Omental fat pad (tissue), 4 donors: ENCODE measurements around the gene ZNF138. TPM values are rescaled to one million over a fixed set of nuclear protein-coding genes. Genes with fewer than 3 reads are reported as not detected.
"Not testable (repeated sequence)": the region's sequence is repeated elsewhere in the genome, so short reads cannot be mapped to it uniquely, and the experiment has no call there.

ENCODE experiments used
- ATAC-seq: fragments of 150-250 bp; one replicate; pipeline ENCODE4 v1.9.1; 2016; ENCODE audit warnings: mild to moderate bottlenecking, moderate library complexity; ENCODE audit not compliant: low FRiP score
- DNase-seq: peaks from one replicate; pipeline ENCODE4 v3.0.0-alpha.2; 2019; ENCODE audit warnings: low spot score
- CTCF ChIP-seq, 3 donors: fragments of 450-650 bp; IDR thresholded peaks; one replicate each; pipeline ENCODE4 v1.5.1; 2016 to 2017; ENCODE audit warnings: antibody characterized with exemption in 3 of 3, mild to moderate bottlenecking in 3 of 3, moderate library complexity in 2 of 3
- total RNA-seq, 4 donors: library from RNA; depleted of rRNA; stranded (reverse); fragments of >200 nt; gene quantifications; one replicate each; pipeline ENCODE4 v1.1.0, GENCODE V29; 2016

The ZNF138 gene
- total RNA-seq, 4 donors from 2014 or later: 4.1 to 13.9 (median 7.8) TPM

DNA sequence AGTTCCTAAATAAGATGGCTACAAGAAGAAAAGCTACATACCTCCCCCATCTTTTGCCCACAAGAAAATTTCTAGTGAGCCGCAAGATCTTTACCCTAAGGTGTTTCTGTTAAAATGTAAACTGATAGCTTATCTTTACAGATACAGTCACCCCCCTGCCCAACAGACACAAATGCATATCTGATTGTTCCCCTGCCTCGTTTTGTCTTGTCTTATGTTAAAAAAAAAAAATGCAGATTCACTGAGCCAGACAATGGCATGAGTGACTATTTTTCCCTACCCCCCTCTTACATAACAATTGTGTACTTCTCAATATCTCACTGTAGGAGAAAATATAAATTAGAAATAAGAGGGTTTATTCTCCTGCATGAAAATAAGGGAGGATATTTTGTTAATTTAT lies 8.5 kb downstream of the ZNF138 start:
- ATAC-seq (no peak), DNase-seq (no peak)
- TF ChIP-seq CTCF (IDR thresholded peaks at IDR 0.05): no peak

DNA sequence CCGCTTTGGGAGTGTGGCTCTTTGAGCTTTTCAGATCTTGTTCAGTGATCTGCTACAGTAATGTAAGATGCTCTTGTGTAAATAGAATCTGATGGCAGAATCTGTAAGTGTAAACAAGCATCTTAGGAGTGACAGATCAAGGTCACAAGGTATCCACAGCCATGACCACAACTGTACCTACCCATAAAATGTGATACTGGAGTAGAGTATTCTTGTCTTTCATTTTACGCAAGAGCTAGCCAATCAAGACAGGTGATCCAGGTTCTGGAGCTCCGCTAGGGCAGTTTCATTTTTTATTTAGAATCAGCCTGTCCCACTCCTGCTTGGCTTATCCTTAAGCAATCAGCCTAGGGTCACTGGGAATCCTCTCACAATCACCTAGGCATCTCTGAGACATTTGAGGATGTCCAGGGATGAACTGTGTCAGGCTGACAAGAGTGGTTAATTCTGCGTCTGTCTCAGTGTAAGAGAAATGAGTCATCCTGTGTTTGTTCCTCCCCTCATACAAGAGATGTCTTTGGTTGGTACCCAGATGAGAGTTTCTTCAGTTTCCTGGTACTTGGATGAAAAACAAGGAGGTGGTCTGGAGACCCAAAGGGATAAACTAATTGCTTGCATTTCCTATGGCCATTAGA lies 13.6 kb downstream of the ZNF138 start:
- TF ChIP-seq CTCF (IDR thresholded peaks at IDR 0.05): no peak
- ATAC-seq (no peak), DNase-seq (no peak)

GRCh38 chr7:64811767-64812166 lies 17.5 kb downstream of the ZNF138 start:
- no peak for TF ChIP-seq CTCF (IDR thresholded peaks at IDR 0.05)
- ATAC-seq (no peak), DNase-seq (no peak)

- DNase-seq (no peak), ATAC-seq (no peak)
- no peak for TF ChIP-seq CTCF (IDR thresholded peaks at IDR 0.05)
Measured at GRCh38 chr7:64830926-64831325, 36.7 kb downstream of the ZNF138 start.

- ATAC-seq: no peak
- TF ChIP-seq CTCF (IDR thresholded peaks at IDR 0.05): no peak
- no peak for DNase-seq
Measured at GRCh38 chr7:64832136-64832535, 37.9 kb downstream of the ZNF138 start.

- TF ChIP-seq CTCF (IDR thresholded peaks at IDR 0.05): no peak
- ATAC-seq (no peak), DNase-seq (no peak)
Measured at GRCh38 chr7:64834989-64835388, 40.8 kb downstream of the ZNF138 start.

GRCh38 chr7:64835856-64836255 lies 41.6 kb downstream of the ZNF138 start:
- ATAC-seq, DNase-seq: not testable (repeated sequence)

DNA sequence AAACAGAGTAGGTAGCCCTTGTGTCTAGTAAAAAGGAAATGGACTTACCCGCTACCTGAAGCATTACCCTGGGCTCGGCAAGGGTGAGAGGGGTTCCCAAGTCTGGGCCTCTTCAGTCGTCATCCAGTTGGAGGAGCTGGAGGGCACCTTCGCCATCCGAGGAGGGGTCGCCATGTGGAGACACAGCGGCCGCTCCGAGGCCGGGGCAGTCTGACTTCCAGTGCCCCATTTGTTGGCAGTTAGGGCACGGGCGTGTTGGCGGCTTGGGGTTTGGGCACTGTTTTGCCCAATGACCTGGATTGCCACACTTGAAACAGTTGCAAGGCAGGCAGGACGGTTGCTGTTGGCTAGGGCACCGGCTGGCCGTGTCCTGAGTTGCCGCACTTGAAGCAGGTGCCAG lies 43.8 kb downstream of the ZNF138 start:
- ATAC-seq, DNase-seq: not testable (repeated sequence)
